Activated CD4-positive, CD25-positive, alpha-beta regulatory T cell treated with anti-CD3 and anti-CD28 coated beads, Interleukin-2, amount 50 U/mL, for 72 hours (primary cell): ENCODE measurements around the gene OR6K6.

Experiments
- DNase-seq: peaks from one replicate; pipeline ENCODE4 v3.0.0; 2021

OR6K6 gene

DNA sequence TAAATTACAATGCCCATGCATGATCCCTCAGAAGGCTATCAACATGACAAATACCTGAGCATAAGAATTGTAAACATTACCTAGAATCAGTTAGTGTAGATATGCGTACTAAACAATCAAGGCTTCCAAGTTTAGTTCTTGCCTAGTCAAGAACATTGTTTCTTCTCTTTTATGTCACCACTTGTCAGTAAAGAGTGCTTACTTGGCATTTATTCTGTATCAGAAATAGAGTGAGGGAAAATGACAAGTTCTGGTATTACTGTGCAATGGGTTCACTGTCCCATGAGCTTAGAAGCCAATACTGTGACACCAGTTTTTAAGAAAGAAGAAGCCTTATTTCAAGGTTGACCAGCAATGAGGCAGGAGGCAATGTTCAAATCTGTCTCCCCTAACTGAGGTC, 49.2 kb downstream of the OR6K6 start:
- no peak for DNase-seq
